ENCODE results near the gene HUNK.

The HUNK gene

DNA sequence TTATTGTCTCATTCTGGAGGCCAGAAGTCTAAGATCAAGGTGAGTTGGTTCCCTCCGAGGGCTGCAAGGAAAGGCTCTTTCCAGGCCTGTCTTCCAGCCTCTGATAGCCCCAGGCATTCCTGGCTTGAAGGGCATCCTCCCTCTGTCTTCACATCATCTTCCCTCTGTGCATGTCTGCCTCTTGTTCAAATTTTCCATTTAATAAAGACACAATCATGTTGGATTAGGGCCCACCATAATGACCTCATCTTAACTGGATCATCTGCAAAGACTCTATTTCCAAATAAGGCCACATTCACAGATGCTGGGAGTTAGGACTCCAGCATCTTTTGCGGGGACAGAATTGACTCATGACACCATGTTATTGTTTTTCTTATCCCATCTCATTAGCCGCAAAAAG lies 24.5 kb downstream of the HUNK start:
- no peak for DNase-seq

DNA sequence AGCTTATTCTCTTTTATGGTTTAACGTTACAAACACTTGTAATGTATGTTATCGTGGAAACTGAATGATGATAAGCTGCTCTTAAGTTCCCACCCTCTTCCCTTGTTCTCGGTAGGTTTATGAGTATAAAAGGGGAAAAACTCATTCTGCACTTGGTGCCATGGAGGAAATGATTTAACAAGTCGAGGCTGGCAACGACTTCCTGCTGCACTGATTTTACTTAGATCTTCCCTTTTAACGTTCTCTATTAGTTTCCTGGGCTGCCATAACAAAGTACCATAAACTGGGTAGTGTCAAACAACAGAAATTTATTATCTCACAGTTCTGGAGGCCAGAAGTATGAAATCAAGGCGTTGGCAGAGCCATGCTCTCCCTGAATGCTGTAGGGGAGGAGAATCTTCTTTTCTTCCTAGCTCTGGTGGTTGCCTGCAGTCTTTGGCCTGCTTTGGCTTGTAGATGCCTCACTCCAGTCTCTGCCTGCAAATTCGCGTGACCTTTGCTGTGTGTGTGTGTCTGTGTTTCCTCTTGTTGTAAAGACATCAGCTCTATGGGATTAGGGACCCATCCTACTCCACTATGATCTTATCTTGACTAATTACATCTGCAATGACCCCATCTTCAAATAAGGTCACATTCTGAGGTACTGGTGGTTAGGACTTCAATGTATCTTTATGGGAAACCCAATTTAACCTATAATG lies 26.3 kb downstream of the HUNK start:
- no peak for DNase-seq

DNA sequence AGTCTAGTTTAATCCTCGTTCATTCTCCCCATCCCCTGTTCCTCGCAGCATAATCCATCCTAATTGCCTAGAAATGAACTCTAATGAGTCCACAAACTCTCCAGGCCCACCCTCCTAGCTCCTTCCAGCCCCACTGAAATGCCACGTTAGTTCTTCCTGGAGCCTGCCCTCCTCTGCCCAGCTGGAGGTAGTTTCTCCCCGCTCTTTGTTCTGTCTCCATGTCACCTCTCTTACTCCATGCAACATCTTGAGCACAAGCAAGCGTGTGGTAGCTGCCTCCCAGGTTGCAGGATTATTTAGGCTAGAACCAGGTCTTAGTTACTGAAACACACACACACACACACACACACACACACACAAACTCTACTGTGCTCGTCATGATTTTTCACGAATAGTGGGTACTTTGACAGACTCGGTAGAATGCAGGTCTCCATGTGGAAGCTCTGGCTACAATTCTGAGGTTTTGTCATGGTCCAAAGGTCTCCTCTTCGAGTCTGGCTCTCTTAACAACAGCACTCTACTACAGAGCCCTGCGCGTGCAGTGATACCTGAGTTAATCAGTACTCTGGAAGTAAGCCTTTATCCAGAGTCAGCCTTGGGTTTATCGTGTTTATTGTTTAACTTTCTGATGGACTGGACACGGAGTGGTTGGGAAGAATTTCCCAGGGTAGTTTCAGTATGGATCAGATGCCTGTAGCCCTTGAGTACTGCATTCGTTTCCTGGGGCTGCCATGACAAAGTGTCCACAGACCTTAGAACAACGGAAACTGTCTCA lies 27.5 kb downstream of the HUNK start:
- no peak for DNase-seq

DNA sequence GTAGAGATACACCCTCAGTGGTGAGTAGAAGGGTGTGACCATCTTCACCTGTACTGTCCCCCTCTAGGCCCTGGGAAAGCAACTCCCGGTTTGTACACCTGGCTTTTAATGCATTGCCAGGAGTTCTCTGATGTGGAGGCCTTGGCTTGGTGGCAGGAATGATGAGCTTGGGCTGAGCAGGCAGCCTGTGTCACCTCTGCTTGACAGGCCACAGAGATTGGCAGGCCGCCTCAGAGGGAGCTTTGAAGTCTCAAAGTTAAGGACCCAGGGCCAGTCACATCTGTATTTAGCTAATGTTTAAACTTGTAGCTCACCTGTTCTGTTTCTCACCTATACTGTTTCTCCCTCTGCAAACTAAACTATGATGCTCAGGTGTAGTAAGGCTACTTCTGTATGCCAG lies 28.5 kb downstream of the HUNK start:
- no peak for DNase-seq

DNA sequence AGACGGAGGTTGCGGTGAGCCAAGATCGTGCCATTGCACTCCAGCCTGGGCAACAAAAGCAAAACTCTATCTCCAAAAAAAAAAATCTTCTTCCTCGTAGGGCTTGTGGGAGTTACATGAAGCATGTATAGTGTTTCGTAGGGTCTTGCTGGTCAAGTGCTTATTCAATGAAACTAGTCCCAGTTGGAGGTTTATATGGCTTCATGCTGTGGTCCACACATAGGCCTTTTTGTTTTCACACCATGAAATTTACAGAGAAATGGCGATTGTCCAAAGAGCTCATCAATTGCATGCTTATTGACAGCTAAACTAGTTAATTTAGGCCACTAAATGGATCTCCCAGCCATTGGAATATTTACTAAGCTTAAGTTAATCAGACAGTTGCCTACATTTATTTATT lies 29.6 kb downstream of the HUNK start:
- no peak for DNase-seq

DNA sequence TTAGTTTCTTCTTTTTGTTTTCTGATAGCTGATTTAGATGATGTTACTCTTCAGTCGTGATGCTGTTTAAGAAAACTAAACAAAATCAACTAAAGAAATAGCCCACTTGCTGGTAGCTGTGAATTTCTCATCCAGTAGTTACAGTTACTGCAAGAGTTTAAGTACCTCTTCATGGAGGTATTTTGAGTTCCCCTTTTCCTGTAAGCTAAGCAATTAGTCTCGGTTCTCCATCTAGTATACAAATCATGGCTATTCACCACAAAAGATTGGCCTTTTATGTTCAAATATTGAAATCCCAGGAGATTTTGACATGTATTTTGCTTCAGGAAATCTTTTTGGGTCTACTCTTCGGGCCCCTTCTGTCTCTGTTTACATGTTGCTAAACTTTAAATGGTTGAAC lies 31.1 kb downstream of the HUNK start:
- no peak for DNase-seq

DNA sequence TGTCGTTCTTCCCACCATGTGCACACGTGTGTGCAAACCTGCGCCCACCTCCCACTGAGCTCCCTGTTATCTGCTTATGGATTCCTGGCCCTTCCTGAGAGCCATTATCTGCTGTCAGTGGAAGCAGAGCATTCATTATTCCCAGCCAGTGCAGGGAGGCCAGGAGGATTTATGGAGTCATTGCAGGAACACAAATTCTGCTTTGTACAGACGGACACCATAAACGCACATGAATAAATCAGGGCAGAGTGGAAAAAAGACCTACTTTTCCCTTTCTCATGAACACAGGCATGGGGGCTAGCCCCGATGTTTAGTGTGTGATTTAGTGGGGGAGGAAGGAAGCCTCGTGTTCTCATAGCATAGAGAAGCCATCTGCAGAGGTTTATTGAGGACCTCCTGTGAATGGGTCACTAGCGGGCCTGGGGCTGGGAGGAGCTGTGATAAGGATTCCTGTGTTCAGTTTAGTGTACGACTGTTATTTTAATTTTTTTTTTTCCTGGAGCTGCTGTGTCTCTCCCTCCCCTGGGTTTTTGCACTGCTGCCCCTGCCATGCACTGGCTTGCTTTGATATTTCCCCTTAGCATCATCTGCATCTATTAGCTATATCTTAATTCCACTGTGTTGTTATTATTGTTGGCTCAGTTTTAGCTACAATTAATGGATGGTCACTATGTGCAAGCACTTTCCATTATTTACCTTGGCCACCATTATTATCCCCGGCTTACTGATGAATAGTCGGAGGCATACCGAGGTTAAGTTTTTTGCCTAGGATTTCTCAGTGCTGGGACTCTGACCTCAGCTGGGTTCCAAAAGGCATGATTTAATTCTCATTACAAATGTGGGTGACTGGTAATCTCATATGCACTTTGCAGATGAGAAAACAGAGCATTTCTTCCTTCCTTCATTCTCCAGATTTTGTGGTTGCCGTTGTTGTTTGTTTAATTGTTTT lies 33.0 kb downstream of the HUNK start:
- no peak for DNase-seq

DNA sequence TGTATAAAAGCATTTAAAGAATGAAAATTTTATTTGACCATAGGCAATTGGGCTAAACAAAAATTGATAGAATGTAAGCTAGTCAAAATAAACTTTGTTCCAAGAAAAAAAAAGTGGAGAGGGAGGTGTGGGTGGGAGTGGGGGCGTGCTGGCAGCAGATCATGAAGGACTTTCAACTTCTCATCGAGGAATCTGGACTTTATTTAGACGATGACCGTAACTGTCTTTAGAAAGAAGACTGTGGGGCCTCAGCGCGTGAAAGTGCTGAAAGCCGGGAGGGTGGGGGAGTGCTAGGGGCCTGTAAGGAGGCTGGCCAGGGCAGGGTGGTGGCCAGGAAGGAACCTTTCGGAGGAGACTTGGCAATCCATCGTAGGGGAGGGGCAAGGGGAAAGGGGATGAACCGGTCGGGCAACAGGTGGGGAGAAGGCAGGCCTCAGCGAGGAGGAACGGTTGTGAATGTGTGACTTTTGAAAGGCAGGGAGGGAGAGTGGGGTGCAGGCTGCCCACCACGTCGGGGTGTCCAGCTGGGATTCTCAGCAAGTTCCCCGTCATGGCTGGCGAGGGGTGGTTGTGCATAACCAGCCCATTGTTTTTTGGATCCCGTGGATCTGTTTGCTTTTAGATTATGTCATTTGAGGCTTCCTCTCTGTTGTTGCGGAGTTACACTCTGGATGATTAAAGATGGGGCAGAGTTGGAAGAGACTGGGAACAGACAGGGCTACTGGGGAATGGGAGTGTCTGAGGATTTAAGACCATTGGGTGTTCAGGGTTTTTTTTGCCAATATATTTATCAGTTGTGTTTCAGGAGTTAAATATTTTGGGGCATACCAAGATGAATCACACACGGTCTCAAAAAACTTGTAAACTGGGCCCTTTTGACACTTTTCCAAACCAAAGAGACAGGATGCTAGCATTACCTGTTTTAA lies 35.5 kb downstream of the HUNK start:
- DNase-seq = no peak

DNA sequence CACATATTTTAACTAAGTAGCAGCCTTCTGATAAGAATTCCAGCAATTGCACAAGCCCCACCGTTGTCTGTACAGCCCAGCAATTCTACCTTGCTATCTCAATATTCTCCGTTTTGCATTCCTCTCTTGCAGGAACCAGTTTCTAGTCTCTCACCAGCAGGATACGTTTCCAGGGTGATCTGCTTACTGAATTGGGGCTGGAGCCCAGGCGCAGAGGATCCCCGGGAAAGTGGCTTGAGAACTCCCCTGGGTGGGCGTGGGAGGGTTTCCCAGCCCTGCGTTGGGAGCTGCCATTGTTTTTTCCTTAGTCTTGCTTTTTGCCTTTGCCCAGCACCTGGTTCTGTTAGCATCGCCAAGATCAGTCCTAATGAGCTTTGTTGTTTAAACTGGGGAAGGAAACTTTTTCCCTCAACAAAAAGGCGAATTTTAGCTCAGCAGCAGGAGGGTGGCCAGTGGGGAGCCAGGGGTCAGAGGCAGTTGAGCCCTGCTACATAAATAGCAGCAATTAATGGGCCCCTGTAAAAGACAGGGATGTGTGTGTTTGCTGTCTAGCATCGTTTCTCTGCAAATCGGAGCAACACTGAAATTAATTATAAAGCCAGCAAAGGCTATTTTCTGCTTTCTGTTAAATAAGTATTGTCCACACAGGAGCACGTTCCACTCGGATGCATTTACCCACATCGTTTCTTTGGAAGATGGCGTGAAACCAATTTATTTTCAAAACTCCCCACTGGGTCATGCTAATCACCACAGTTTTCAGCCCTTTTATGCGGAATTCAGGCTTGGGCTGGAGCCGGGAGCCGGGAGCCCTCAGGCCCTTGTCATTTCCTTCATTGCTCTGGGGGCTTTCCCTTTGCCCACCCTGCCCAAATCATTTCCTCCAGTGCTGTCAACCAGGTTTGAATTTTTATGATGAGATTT lies 36.6 kb downstream of the HUNK start:
- no peak for DNase-seq

DNA sequence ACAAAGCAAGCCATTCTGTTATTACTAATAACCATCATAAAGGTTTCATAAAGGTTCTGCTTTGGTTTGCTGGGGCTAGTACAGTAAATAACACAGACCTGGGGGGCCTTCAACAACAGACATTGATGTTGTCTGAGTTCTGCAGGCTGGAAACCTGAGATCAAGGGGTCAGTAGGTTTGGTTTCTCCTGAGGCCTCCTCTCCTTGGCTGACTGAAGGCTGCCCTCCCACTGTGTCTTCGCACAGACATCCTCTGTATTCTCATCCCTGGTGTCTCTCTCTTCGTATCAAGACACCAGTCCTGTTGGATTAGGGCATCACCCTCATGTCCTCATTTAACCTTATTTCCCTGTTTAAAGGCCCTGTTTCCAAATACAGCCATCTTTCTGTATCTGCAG lies 37.3 kb downstream of the HUNK start:
- no peak for DNase-seq

DNA sequence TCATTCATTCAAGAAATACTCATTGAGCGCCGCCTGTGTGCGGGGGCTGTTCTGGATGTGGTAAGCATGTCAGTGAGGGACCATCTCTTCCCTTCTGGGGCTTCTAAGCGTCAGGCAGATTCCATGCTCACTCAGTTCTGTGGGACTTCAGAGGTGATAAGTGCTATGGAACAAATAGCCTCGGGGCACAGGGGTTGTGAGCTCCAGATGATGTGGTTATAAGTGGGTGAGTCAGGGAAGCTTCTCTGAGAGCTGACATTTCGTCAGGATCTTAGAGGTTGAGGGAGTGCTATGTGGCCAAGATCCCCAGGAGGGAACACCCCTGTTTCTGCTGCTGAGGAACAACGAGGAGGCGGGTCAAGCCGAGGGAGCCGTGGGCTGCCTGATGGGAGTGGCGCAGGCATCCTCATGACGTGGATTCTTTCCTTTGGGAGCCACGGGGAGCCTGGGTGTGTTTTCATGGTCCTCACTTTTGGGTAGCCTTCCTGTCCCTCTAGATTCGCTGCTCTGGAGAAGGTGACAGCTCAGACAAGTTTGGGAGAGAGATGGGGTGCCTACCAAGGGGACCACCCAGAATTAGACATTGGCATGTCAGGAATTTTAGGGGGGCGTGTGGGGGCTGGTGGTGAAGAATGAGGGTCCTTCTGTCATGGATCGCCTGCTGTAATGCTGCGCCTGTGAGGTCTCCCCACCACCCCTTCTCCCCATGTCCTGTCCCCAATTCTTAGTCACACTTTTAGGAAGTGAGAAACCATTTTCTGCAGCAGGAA lies 38.5 kb downstream of the HUNK start:
- no peak for DNase-seq

DNA sequence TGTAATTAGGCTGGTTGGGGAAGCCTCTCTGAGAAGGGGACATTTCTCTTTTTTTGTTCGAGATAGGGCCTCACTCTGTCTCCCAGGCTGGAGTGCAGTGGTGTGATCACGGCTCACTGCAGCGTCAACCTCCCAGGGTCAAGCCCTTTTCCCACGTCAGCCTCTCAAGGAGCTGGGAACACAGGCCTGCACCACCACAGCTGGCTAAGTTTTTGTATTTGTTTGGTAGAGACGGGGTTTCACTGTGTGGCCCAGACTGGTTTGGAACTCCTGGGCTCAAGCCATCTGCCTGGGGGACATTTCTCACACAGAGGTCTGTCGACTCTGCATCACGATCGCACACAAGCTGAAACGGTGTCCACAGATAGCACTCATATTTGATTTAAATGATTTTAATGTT lies 39.7 kb downstream of the HUNK start:
- DNase-seq = no peak

DNA sequence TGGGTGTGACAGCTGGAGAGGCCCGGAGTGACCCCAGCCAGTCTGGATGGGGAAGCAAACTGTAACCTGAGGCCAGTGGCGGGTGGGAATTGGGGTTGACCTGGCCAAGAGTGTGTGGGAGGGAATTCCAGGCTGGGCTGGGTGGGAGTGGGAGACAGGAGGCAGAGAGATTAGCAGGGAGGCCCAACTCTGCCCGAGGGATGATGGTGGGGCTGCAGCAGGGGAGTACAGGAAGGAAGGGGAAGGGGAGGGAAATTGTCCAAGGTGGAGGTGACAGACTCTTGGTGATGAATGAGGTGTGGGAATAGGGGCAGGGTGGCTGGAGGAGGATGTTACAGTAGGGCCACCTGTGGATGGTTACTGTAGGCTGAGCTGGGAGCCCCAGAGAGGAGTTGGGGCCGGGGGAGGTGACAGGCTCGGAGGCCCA lies 40.4 kb downstream of the HUNK start:
- no peak for DNase-seq

DNA sequence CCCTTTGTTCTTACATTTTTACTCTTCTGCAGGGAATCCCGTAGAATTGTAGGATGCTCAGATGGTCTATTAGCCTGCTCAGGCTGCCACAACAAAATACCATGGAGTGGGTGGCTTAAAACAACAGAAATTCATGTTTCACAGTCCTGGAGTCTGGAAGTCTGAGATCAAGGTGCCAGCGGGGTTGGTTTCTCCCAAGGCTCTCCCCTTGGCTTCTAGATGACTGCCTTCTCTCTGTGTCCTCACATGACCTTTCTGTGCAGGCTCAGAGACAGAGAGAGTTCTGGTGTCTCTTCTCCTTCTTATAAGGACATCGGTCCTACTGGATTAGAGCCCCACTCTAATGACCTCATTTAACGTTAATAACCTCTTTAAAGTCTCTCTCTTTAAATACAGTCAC lies 41.7 kb downstream of the HUNK start:
- DNase-seq = no peak

DNA sequence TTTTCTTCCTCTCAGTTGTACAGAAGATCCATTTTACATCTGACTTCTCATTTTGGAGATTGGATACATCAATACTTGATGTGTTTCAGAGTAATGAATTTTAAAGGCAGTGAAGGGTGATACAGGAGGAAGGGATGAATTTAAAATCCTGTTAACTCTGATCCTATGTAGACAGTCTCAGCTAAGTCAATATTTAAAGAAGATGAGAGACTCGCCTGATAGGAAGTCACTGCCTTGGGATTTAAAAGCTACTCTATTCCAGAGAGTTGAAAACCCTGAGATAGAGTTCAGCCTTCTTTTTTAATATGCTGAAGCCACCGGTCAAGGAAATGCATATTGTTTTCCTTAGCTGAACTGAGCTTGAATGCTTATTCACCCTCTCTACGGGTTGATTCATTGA lies 42.7 kb downstream of the HUNK start:
- DNase-seq = no peak

DNA sequence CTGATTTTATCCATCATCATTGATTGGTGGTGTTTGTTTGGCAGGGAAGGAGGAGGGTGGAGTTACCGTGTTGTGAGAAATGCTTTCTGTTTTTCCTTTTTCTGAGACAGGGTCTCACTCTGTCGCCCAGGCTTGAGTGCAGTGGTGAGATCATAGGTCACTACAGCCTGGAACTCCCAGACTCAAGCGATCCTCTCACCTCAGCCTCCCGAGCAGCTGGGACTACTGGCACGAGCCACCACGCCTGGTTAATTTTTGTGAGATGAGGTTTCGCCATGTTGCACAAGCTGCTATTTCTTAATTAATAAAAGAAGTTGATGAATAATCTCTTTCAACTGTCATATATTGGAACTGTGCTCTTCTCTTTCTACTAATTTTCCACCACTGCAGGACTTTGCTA lies 44.3 kb downstream of the HUNK start:
- DNase-seq = no peak

DNA sequence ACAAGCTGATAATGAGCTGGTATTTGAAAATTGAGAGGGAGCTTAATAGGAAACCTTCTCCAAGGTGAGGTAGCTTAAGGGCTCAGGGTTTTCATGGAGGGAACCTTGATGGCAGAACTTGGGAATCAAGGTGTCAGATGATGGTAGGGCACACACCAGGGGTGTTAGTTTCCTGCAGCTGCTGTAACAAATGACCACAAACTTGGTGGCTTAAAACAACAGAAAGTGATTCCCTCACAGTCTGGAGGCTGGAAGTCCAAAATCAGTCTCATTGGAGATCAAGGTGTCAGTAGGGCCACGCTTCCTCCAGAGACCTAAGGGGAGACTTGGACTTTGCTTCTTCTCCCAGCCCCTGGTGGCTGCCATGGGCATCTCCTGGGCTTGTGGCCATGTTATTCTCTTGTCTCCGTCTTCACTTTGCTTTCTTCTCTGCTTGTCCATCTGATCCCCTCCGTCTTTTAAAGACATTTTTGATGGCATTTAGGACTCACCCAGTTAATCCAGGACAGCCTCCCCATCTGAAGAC lies 45.5 kb downstream of the HUNK start:
- no peak for DNase-seq

DNA sequence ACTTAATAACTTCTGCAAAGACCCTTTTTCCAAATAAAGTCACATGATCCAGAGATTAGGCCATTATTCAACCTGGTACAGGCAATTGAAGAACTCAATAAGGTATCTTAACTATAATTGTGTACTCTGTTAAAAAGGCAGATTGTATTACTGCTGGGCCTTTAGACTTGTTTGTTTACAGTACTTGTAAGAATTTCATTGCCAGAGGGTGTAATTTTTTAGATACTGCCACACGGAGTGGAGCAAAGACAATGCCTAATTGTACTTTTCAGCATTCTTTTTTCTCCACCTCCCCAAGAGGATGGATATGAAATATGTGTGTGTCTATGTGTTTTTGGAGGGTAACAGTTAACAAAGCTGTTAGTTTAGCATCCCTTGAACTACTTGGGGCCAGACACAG lies 47.5 kb downstream of the HUNK start:
- DNase-seq = no peak

DNA sequence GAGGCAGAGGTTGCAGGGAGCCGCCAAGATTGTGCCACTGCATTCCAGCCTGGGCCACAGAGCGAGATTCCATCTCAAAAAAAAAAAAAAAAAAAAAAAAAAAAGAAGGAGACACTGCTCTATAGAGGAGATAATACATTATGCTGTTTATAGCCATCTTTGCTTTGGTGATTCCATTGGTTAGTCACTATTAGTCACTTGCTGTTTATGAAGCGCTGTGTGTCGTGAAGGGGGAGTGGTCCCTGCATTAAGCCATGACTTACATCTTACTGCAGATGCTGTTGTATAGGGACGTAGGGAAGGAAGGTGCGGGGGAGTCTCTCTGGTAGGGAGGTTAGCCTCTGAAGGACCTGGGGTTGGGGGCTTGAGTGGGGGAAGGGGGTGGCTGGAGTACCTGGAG lies 48.3 kb downstream of the HUNK start:
- DNase-seq = no peak

DNA sequence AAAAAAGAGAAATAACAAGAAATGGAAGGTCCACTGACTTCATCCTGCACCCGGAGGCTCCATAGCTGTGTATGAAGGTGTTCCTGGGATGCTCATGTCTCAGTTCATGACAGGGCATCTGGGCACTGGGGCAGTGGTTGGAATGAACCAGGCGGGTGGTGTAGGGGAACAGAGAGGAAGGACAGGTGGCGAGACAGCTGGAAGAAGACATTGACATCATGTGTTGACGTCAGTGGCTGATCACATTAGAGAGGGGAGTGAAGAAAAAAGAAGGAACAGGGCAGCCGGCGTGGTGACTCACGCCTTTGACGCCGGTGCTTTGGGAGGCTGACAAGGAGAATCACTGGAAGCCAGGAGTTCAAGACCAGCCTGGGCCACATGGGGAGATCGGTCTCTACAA lies 50.1 kb downstream of the HUNK start:
- DNase-seq = no peak

Data from suppressor macrophage (primary cell).